Central memory CD8-positive, alpha-beta T cell (primary cell): Measurements from ENCODE around the gene ZFHX3.

Experiments
- ATAC-seq: fragments of 150-1000 bp; cut with Tn5 transposase; replicated peaks from 2 replicates; pipeline ENCODE4 v1.10.0; 2022; ENCODE audit warnings: mild to moderate bottlenecking, moderate FRiP score, moderate number of reproducible peaks; ENCODE audit not compliant: poor library complexity, severe bottlenecking; ENCODE audit errors: extremely low read depth
- DNase-seq, 2 donors: peaks; one replicate each; pipeline ENCODE4 v3.0.0; 2021; ENCODE audit warnings: low spot score in 2 of 2
- H3K27ac Mint-ChIP-seq: one replicate; pipeline ENCODE4 v1.8.0; 2022; ENCODE audit warnings: low read depth, mild to moderate bottlenecking, moderate library complexity, mixed read lengths
- H3K27me3 Mint-ChIP-seq: one replicate; pipeline ENCODE4 v1.8.0; 2022; ENCODE audit warnings: mixed read lengths
- H3K36me3 Mint-ChIP-seq: one replicate; pipeline ENCODE4 v1.8.0; 2022; ENCODE audit warnings: mild to moderate bottlenecking, moderate library complexity, mixed read lengths; ENCODE audit not compliant: insufficient read depth
- H3K4me1 Mint-ChIP-seq: one replicate; pipeline ENCODE4 v1.8.0; 2022; ENCODE audit warnings: mixed read lengths
- H3K4me3 Mint-ChIP-seq: one replicate; pipeline ENCODE4 v1.8.0; 2022; ENCODE audit warnings: mild to moderate bottlenecking, moderate library complexity, mixed read lengths
- H3K9me3 Mint-ChIP-seq: one replicate; pipeline ENCODE4 v1.8.0; 2022; ENCODE audit warnings: mixed read lengths

ZFHX3 gene

GRCh38 chr16:73050201-73051099 is 2.5 kb upstream of the ZFHX3 start:
- peaks cover 4% of the 10 kb centered on the region for H3K9me3 Mint-ChIP-seq
- no peak for DNase-seq
- no peak for ATAC-seq
- H3K27ac Mint-ChIP-seq = no peak overlapping the region
- H3K4me3 Mint-ChIP-seq = no peak overlapping the region
- H3K4me1 Mint-ChIP-seq = no peaks in the 10 kb centered on the region
- H3K36me3 Mint-ChIP-seq = no peaks in the 10 kb centered on the region
- peaks cover 27% of the 10 kb centered on the region for H3K27me3 Mint-ChIP-seq

GRCh38 chr16:73049511-73049910 is 1.6 kb upstream of the ZFHX3 start:
- peaks cover 4% of the 10 kb centered on the region for H3K9me3 Mint-ChIP-seq
- peaks cover 27% of the 10 kb centered on the region for H3K27me3 Mint-ChIP-seq
- H3K4me1 Mint-ChIP-seq = no peaks in the 10 kb centered on the region
- ATAC-seq (no peak), DNase-seq (no peak)
- H3K27ac Mint-ChIP-seq = no peak overlapping the region
- no peaks in the 10 kb centered on the region for H3K36me3 Mint-ChIP-seq
- no peak overlapping the region for H3K4me3 Mint-ChIP-seq

GRCh38 chr16:73049091-73049490 is 1.2 kb upstream of the ZFHX3 start:
- no peaks in the 10 kb centered on the region for H3K4me1 Mint-ChIP-seq
- no peak overlapping the region for H3K4me3 Mint-ChIP-seq
- H3K27ac Mint-ChIP-seq = no peak overlapping the region
- H3K36me3 Mint-ChIP-seq = no peaks in the 10 kb centered on the region
- ATAC-seq = no peak
- peaks cover 27% of the 10 kb centered on the region for H3K27me3 Mint-ChIP-seq
- no peak for DNase-seq
- H3K9me3 Mint-ChIP-seq = peaks cover 4% of the 10 kb centered on the region

- Mint-ChIP-seq H3K27me3 (peaks cover 31% of the 10 kb centered on the region), H3K4me1 (no peaks in the 10 kb centered on the region), H3K9me3 (peaks cover 3% of the 10 kb centered on the region), H3K36me3 (no peaks in the 10 kb centered on the region), H3K4me3 (no peak overlapping the region), H3K27ac (no peak overlapping the region)
- no peak for ATAC-seq
- no peak for DNase-seq
These were observed 558 bp upstream of the ZFHX3 start for GRCh38 chr16:73048292-73049080.

- Mint-ChIP-seq H3K36me3 (no peaks in the 10 kb centered on the region), H3K27me3 (peaks cover 35% of the 10 kb centered on the region), H3K4me1 (no peaks in the 10 kb centered on the region), H3K9me3 (no peaks in the 10 kb centered on the region), H3K27ac (no peak overlapping the region), H3K4me3 (no peak overlapping the region)
- ATAC-seq (no peak), DNase-seq (no peak)
These were observed 750 bp downstream of the ZFHX3 start for GRCh38 chr16:73047221-73047535.

- no peaks in the 10 kb centered on the region for H3K4me1 Mint-ChIP-seq
- no peaks in the 10 kb centered on the region for H3K9me3 Mint-ChIP-seq
- H3K27ac Mint-ChIP-seq = no peak overlapping the region
- no peaks in the 10 kb centered on the region for H3K36me3 Mint-ChIP-seq
- DNase-seq (no peak), ATAC-seq (no peak)
- H3K4me3 Mint-ChIP-seq = no peak overlapping the region
- H3K27me3 Mint-ChIP-seq = peaks cover 35% of the 10 kb centered on the region
These were observed 1.1 kb downstream of the ZFHX3 start for GRCh38 chr16:73046849-73047214.

- no peak overlapping the region for H3K4me3 Mint-ChIP-seq
- H3K4me1 Mint-ChIP-seq = no peaks in the 10 kb centered on the region
- H3K9me3 Mint-ChIP-seq = no peaks in the 10 kb centered on the region
- no peak for ATAC-seq
- H3K27ac Mint-ChIP-seq = no peak overlapping the region
- no peak for DNase-seq
- H3K27me3 Mint-ChIP-seq = peaks cover 35% of the 10 kb centered on the region
- H3K36me3 Mint-ChIP-seq = no peaks in the 10 kb centered on the region
These were observed 1.6 kb downstream of the ZFHX3 start for GRCh38 chr16:73046202-73046848.

GRCh38 chr16:73043828-73044467 is 4.0 kb downstream of the ZFHX3 start:
- Mint-ChIP-seq H3K27me3 (peaks cover 30% of the 10 kb centered on the region), H3K36me3 (no peaks in the 10 kb centered on the region), H3K27ac (no peak overlapping the region), H3K9me3 (no peaks in the 10 kb centered on the region), H3K4me1 (no peaks in the 10 kb centered on the region), H3K4me3 (no peak overlapping the region)
- ATAC-seq = no peak
- no peak for DNase-seq

- Mint-ChIP-seq H3K4me1 (no peaks in the 10 kb centered on the region), H3K27me3 (peaks cover 26% of the 10 kb centered on the region), H3K27ac (no peak overlapping the region), H3K4me3 (no peak overlapping the region), H3K36me3 (no peaks in the 10 kb centered on the region), H3K9me3 (no peaks in the 10 kb centered on the region)
- DNase-seq = no peak
- no peak for ATAC-seq
These were observed 5.1 kb downstream of the ZFHX3 start for GRCh38 chr16:73042807-73043206.

- DNase-seq (no peak), ATAC-seq (no peak)
- Mint-ChIP-seq H3K9me3 (no peaks in the 10 kb centered on the region), H3K4me1 (no peaks in the 10 kb centered on the region), H3K4me3 (no peak overlapping the region), H3K36me3 (no peaks in the 10 kb centered on the region), H3K27me3 (peaks cover 22% of the 10 kb centered on the region), H3K27ac (no peak overlapping the region)
These were observed 6.3 kb downstream of the ZFHX3 start for GRCh38 chr16:73041676-73042075.

GRCh38 chr16:73040735-73041402 is 7.1 kb downstream of the ZFHX3 start:
- Mint-ChIP-seq H3K27me3 (peaks cover 24% of the 10 kb centered on the region), H3K4me1 (no peaks in the 10 kb centered on the region), H3K4me3 (no peak overlapping the region), H3K9me3 (no peaks in the 10 kb centered on the region), H3K27ac (no peak overlapping the region), H3K36me3 (no peaks in the 10 kb centered on the region)
- no peak for ATAC-seq
- no peak for DNase-seq

GRCh38 chr16:73040136-73040535 is 7.8 kb downstream of the ZFHX3 start:
- no peak for ATAC-seq
- Mint-ChIP-seq H3K27me3 (peaks cover 27% of the 10 kb centered on the region), H3K36me3 (no peaks in the 10 kb centered on the region), H3K4me1 (no peaks in the 10 kb centered on the region), H3K27ac (no peak overlapping the region), H3K4me3 (no peak overlapping the region), H3K9me3 (no peaks in the 10 kb centered on the region)
- DNase-seq = no peak
